ENCODE measurements around the gene PHGDH.

The PHGDH gene

GRCh38 chr1:119700326-119700725 lies 11.4 kb upstream of the PHGDH start:
- no peak for TF ChIP-seq TAF1 (IDR thresholded peaks at IDR 0.05; ENCODE audit: borderline replicate concordance, insufficient read depth, low read length)
- no peak for TF ChIP-seq POLR2AphosphoS5 (IDR thresholded peaks at IDR 0.05; ENCODE audit: low read depth, low read length)
- no peak for TF ChIP-seq FOXP2 (optimal IDR thresholded peaks at IDR 0.05; ENCODE audit: borderline replicate concordance, extremely low read depth, extremely low read length, insufficient read depth)
- TF ChIP-seq SIN3A (IDR thresholded peaks at IDR 0.05; ENCODE audit: borderline replicate concordance, insufficient read depth, low read length), result no peak
- no peak for TF ChIP-seq REST (IDR thresholded peaks at IDR 0.05; ENCODE audit: insufficient read depth in 1 of 2, low read depth in 2 of 2, low read length in 2 of 2)

- TF ChIP-seq FOXP2 (optimal IDR thresholded peaks at IDR 0.05; ENCODE audit: borderline replicate concordance, extremely low read depth, extremely low read length, insufficient read depth) (no peak), SIN3A (IDR thresholded peaks at IDR 0.05; ENCODE audit: borderline replicate concordance, insufficient read depth, low read length) (no peak), REST (IDR thresholded peaks at IDR 0.05; ENCODE audit: insufficient read depth in 1 of 2, low read depth in 2 of 2, low read length in 2 of 2) (no peak)
These were observed 10.1 kb upstream of the PHGDH start for GRCh38 chr1:119701659-119702058.

GRCh38 chr1:119702384-119702783 lies 9.3 kb upstream of the PHGDH start:
- TF ChIP-seq POLR2AphosphoS5 (IDR thresholded peaks at IDR 0.05; ENCODE audit: low read depth, low read length) (no peak), FOXP2 (optimal IDR thresholded peaks at IDR 0.05; ENCODE audit: borderline replicate concordance, extremely low read depth, extremely low read length, insufficient read depth) (no peak), REST (IDR thresholded peaks at IDR 0.05; ENCODE audit: insufficient read depth in 1 of 2, low read depth in 2 of 2, low read length in 2 of 2) (no peak), TAF1 (IDR thresholded peaks at IDR 0.05; ENCODE audit: borderline replicate concordance, insufficient read depth, low read length) (no peak), SIN3A (IDR thresholded peaks at IDR 0.05; ENCODE audit: borderline replicate concordance, insufficient read depth, low read length) (no peak)

GRCh38 chr1:119703666-119704450 lies 7.9 kb upstream of the PHGDH start:
- TF ChIP-seq POLR2AphosphoS5 (IDR thresholded peaks at IDR 0.05; ENCODE audit: low read depth, low read length) (no peak), TAF1 (IDR thresholded peaks at IDR 0.05; ENCODE audit: borderline replicate concordance, insufficient read depth, low read length) (no peak), REST (IDR thresholded peaks at IDR 0.05; ENCODE audit: insufficient read depth in 1 of 2, low read depth in 2 of 2, low read length in 2 of 2) (no peak)

Data from PFSK-1 (cell line).